HL-60 (cell line): ENCODE results near the gene FSTL5.

Experiments used
- DNase-seq, 2 experiments: peaks; one replicate each; pipeline ENCODE4 v3.0.0-alpha.2; 2010 to 2020; ENCODE audit warnings: low read depth in 1 of 2, low spot score in 1 of 2
- H3K27ac ChIP-seq: fragments of 250-450 bp; sonication (Bioruptor Pico); replicated peaks from 2 replicates; pipeline ENCODE4 v1.5.1; 2020; ENCODE audit warnings: mild to moderate bottlenecking, moderate library complexity
- H3K27me3 ChIP-seq: fragments of 250-450 bp; sonication (Bioruptor Pico); 2 replicates; pipeline ENCODE4 v1.5.1; 2021; ENCODE audit warnings: mild to moderate bottlenecking, moderate library complexity; ENCODE audit not compliant: insufficient read depth, poor library complexity, severe bottlenecking
- H3K4me3 ChIP-seq: replicated peaks from 2 replicates; pipeline ENCODE4 v1.5.1; 2011; ENCODE audit warnings: mild to moderate bottlenecking, control low read depth, low read length; ENCODE audit not compliant: insufficient read depth
- GABPA ChIP-seq: IDR thresholded peaks from 2 replicates; pipeline ENCODE4 v1.6.1; 2012; ENCODE audit warnings: low read depth
- POLR2AphosphoS5 ChIP-seq: IDR thresholded peaks from 2 replicates; pipeline ENCODE4 v1.6.1; 2012; ENCODE audit warnings: low read depth
- SPI1 ChIP-seq: IDR thresholded peaks from 2 replicates; pipeline ENCODE4 v1.6.1; 2012; ENCODE audit warnings: low read depth, mild to moderate bottlenecking, borderline replicate concordance
- TF ChIP-seq, protein P1 (sequence below): IDR thresholded peaks from 2 replicates; pipeline ENCODE4 v1.6.1; 2012; ENCODE audit warnings: low read depth; ENCODE audit not compliant: insufficient replicate concordance
- TF ChIP-seq, protein P2 (sequence below): IDR thresholded peaks from one replicate; pipeline ENCODE4 v1.5.1; 2011; ENCODE audit warnings: low read length, control low read depth, inconsistent platforms; ENCODE audit not compliant: insufficient read depth

FSTL5 gene

DNA sequence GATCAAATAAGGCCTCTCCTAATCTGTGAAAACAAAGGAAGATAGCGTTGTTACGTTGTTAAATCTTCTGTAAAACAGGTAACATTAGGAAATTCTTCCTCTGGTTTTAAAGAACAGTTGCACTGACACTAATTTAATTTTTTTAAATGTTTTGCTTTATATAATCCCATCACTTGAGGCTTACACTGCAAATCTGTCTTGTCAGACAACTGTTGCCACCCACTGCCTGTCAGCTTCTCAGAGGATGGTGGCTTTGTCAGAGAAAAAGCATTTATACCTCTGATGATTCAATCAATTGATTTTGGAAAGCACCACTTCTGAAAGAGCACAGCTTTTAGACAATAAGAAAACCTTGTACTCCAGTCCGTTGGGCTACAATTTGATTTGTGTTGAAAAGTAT lies 799.1 kb downstream of the FSTL5 start:
- no peak for DNase-seq
- H3K4me3 ChIP-seq, result no peak overlapping the region
- TF ChIP-seq, protein P1, sequence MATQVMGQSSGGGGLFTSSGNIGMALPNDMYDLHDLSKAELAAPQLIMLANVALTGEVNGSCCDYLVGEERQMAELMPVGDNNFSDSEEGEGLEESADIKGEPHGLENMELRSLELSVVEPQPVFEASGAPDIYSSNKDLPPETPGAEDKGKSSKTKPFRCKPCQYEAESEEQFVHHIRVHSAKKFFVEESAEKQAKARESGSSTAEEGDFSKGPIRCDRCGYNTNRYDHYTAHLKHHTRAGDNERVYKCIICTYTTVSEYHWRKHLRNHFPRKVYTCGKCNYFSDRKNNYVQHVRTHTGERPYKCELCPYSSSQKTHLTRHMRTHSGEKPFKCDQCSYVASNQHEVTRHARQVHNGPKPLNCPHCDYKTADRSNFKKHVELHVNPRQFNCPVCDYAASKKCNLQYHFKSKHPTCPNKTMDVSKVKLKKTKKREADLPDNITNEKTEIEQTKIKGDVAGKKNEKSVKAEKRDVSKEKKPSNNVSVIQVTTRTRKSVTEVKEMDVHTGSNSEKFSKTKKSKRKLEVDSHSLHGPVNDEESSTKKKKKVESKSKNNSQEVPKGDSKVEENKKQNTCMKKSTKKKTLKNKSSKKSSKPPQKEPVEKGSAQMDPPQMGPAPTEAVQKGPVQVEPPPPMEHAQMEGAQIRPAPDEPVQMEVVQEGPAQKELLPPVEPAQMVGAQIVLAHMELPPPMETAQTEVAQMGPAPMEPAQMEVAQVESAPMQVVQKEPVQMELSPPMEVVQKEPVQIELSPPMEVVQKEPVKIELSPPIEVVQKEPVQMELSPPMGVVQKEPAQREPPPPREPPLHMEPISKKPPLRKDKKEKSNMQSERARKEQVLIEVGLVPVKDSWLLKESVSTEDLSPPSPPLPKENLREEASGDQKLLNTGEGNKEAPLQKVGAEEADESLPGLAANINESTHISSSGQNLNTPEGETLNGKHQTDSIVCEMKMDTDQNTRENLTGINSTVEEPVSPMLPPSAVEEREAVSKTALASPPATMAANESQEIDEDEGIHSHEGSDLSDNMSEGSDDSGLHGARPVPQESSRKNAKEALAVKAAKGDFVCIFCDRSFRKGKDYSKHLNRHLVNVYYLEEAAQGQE, result no peak
- TF ChIP-seq, protein P2, sequence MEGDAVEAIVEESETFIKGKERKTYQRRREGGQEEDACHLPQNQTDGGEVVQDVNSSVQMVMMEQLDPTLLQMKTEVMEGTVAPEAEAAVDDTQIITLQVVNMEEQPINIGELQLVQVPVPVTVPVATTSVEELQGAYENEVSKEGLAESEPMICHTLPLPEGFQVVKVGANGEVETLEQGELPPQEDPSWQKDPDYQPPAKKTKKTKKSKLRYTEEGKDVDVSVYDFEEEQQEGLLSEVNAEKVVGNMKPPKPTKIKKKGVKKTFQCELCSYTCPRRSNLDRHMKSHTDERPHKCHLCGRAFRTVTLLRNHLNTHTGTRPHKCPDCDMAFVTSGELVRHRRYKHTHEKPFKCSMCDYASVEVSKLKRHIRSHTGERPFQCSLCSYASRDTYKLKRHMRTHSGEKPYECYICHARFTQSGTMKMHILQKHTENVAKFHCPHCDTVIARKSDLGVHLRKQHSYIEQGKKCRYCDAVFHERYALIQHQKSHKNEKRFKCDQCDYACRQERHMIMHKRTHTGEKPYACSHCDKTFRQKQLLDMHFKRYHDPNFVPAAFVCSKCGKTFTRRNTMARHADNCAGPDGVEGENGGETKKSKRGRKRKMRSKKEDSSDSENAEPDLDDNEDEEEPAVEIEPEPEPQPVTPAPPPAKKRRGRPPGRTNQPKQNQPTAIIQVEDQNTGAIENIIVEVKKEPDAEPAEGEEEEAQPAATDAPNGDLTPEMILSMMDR, result no peak
- no peak for TF ChIP-seq POLR2AphosphoS5
- no peak for TF ChIP-seq GABPA
- TF ChIP-seq SPI1, result no peak
- H3K27ac ChIP-seq, result no peak overlapping the region
- no peaks in the 10 kb centered on the region for H3K27me3 ChIP-seq

DNA sequence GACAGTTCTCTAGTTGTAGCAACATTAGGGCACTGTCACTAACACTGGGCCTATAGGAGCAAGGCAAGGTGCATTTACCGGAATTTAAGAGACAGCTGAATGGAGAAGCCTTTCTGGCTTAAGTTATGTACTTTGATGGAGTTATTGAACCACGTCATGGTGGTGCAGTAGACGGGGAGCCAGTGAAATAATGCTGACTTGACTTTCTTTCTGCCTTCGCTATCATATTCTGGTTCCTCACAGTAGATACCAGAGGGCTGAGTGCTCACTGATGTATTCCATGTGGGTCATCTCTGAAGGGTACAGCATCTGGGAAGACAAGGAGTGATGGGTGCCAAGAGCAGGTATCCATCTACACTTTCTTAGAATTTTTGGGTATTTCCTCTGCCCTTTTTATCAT lies 802.8 kb downstream of the FSTL5 start:
- TF ChIP-seq POLR2AphosphoS5 (no peak), SPI1 (no peak), GABPA (no peak)
- TF ChIP-seq, protein P1, result no peak
- TF ChIP-seq, protein P2, result no peak
- no peaks in the 10 kb centered on the region for H3K27me3 ChIP-seq
- DNase-seq, result no peak
- H3K27ac ChIP-seq, result no peak overlapping the region
- no peak overlapping the region for H3K4me3 ChIP-seq

DNA sequence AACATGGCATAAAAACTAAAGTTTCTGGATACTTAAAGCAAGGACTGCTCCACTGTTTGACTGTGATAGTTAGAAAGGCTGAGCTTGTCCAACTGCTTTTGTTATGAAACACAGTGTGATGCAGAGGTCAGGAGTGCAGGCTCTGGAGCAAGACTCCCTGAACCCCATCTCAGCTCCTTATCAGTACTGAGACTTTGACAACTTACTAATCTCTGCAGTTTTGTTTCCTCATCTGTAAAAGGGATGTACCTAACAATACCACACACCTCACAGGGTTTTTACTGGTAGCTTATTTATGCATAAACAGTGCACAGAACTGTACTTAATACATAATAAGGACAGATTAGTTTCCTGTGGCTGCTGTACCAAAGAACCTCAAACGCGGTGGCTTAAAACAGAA lies 804.3 kb downstream of the FSTL5 start:
- no peak for TF ChIP-seq POLR2AphosphoS5
- TF ChIP-seq GABPA, result no peak
- TF ChIP-seq, protein P1, result no peak
- TF ChIP-seq, protein P2, result no peak
- no peak for TF ChIP-seq SPI1
- Histone ChIP-seq H3K27me3 (no peaks in the 10 kb centered on the region), H3K27ac (no peak overlapping the region), H3K4me3 (no peak overlapping the region)
- no peak for DNase-seq
